Head of caudate nucleus (tissue), 42 donors: Measurements from ENCODE around the gene PTBP1.
A peak's percentile ranks its signal among the peaks of the same experiment; 100 is the strongest.

ENCODE experiments used
- DNase-seq, 42 donors: peaks; one replicate each; pipeline versions ENCODE4 v3.0.0 to v3.0.0-alpha.2; 2020 to 2021; ENCODE audit warnings: mixed read lengths in 7 of 42
- intact Hi-C: fragments of 100-400 bp; cut with DNase I; formaldehyde crosslinking; loops from one replicate; pipeline ENCODE4 v1.15.0; 2022

The PTBP1 gene

GRCh38 chr19:796692-797527 is at the start of gene PTBP1:
PTBP1 (plus strand) TSS chr19:797452; CDS start chr19:797498, 46 bp downstream.
- intact Hi-C loops: loop anchor here (5.0 to 10.0 kb wide), 2 partner anchors 95 to 132 kb away; partner anchors contain the start of genes MED16, RNF126 and RNU6-9
- peak; percentile 99 to 100 (median 100) for DNase-seq

- no peak for DNase-seq
- intact Hi-C loops: no loop called here
Observed at GRCh38 chr19:748274-748598, 49.0 kb upstream of the PTBP1 start.

GRCh38 chr19:749811-750210 is 47.4 kb upstream of the PTBP1 start:
- intact Hi-C loops: no loop called here
- no peak for DNase-seq

GRCh38 chr19:750640-751423 is 46.4 kb upstream of the PTBP1 start, which contains the start of gene MISP:
MISP (plus strand) TSS chr19:751112; CDS start chr19:756947, 5,835 bp downstream.
- intact Hi-C loops: no loop called here
- DNase-seq: no peak

- intact Hi-C loops: no loop called here
- DNase-seq: no peak
Observed at GRCh38 chr19:751501-752341, 45.5 kb upstream of the PTBP1 start.

- intact Hi-C loops: no loop called here
- no peak for DNase-seq
Observed at GRCh38 chr19:752652-753517, 44.4 kb upstream of the PTBP1 start.

GRCh38 chr19:754530-754929 is 42.7 kb upstream of the PTBP1 start:
- no peak for DNase-seq
- intact Hi-C loops: no loop called here

DNA sequence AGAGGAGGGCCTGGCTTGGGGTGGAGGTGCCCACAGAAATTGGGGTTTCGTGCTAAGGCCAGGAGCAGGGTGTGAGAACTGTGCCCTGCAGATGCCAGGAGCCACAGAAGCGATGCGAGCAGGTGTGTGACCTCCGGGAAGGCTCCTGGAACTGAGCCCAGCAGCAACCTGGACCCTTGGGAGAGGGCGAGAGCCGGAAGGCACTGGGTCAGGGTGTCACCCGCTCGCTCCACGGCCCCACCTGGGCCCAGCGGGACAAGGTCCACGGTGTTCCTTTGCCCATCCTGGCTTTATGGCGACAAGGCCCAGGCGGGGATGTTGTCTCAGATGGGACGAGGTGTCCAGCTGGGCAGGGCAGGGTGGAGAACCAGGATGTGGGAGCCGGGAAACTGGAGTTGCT is 42.2 kb upstream of the PTBP1 start:
- intact Hi-C loops: no loop called here
- no peak for DNase-seq

DNA sequence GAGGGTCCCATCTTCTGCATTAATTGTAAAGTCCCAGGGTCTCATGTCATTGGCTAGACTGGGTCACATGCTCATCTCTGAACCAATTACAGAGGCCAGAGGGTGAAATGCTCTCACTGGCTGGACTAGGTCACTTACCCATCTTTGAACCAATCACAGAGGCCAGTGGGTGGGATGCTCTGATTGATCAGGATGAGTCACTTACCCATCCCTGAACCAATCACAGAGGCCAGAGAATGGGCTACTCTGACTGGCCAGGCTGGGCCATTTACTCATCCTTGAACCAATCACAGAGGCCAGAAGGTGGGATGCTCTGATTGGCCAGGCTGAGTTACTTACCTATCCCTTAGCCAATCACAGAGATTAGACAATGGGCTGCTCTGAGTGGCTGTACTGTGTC is 41.0 kb upstream of the PTBP1 start:
- DNase-seq: no peak
- intact Hi-C loops: no loop called here

- no peak for DNase-seq
- intact Hi-C loops: no loop called here
Observed at GRCh38 chr19:756821-757688, 40.2 kb upstream of the PTBP1 start.

DNA sequence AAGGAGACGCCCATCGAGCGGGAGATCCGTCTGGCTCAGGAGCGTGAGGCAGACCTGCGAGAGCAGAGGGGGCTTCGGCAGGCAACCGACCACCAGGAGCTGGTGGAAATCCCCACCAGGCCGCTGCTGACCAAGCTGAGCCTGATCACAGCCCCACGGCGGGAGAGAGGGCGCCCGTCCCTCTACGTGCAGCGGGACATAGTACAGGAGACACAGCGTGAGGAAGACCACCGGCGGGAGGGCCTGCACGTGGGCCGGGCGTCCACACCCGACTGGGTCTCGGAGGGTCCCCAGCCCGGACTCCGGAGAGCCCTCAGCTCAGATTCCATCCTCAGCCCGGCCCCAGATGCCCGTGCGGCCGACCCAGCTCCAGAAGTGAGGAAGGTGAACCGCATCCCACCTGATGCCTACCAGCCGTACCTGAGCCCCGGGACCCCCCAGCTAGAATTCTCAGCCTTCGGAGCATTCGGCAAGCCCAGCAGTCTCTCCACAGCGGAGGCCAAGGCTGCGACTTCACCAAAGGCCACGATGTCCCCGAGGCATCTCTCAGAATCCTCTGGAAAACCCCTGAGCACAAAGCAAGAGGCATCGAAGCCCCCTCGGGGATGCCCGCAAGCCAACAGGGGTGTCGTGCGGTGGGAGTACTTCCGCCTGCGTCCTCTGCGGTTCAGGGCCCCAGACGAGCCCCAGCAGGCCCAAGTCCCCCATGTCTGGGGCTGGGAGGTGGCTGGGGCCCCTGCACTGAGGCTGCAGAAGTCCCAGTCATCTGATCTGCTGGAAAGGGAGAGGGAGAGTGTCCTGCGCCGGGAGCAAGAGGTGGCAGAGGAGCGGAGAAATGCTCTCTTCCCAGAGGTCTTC is 39.2 kb upstream of the PTBP1 start:
- no peak for DNase-seq
- intact Hi-C loops: no loop called here

DNA sequence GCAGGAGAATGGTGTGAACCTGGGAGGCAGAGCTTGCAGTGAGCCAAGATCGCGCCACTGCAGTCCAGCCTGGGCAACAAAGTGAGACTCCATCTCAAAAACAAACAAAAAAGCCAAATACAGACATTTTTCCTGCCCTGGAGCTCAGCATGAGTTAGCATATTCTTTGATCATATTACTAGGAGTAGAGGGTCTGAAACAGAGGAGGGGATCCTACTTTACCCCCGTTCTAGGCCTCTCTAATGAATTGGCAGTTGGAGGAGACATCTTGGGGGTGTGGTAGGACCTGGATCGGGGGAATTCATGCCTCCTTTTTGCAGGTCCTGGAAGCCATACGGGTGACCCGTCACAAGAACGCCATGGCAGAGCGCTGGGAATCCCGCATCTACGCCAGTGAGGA is 34.1 kb upstream of the PTBP1 start:
- intact Hi-C loops: no loop called here
- no peak for DNase-seq

GRCh38 chr19:763869-764268 is 33.4 kb upstream of the PTBP1 start:
- intact Hi-C loops: no loop called here
- no peak for DNase-seq

DNA sequence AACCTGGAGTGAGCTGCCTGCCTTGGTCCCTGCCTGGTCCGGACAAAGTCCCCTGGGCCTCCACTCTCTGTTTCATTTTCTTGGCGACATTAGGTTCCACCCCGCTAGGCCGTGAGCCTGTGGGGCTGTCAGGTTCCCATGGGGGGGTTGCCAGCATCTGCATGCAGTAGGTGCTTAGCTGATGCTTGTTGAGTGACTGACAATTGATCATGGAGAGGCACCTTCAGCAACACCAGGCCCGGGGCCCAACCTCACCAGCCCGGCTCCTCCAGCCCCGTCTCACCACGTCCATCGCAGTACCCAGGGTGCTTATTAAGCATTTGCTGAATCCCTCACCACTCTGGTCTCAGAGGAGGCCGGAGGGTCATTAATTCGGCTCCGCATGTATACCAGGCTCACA is 33.0 kb upstream of the PTBP1 start:
- intact Hi-C loops: no loop called here
- DNase-seq: no peak

DNA sequence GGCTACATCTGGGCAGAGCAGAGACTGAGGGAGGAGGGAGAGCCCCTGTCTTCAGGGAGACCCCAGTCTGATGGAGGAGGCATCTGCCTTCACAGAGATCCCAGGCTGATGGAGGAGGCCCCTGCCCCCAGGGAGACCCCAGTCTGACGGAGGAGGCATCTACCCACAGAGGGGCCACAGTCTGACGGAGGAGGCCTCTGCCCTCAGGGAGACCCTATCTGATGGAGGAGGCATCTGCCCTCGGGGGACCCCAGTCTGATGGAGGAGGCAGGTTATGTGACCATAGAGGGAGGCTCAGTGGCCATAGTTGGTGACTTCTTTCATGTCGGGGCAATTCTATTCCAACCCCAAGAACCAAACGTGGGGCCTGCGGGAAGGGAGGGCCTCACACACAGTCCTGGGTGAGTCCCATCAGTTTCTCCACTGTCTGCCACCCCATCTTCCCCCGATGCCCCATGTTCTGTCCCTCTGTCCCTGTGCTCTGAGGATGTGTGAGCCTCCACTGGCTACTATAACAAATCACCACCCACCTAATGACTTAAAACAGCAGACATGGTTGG is 32.0 kb upstream of the PTBP1 start:
- intact Hi-C loops: no loop called here
- DNase-seq: no peak

GRCh38 chr19:768424-768823 is 28.8 kb upstream of the PTBP1 start:
- intact Hi-C loops: no loop called here
- no peak for DNase-seq
